AG04450 (cell line): Measurements from ENCODE around the gene LONP2. TPM values are rescaled to one million over a fixed set of nuclear protein-coding genes. Genes with fewer than 3 reads are reported as not detected.
"Not testable (repeated sequence)": the region's sequence is repeated elsewhere in the genome, so short reads cannot be mapped to it uniquely, and the experiment has no call there.

Experiments used
- CTCF ChIA-PET: fragments of 300-600, 350-600 bp; formaldehyde crosslinking; extraction: SDS; loops from one replicate; lab custom pipeline; 2022; ENCODE audit warnings: antibody characterized with exemption, inconsistent platforms; lab: Charles Lee
- POLR2A ChIA-PET: fragments of 350-600 bp; formaldehyde crosslinking; extraction: SDS; loops from one replicate; lab custom pipeline; 2021; ENCODE audit warnings: antibody characterized with exemption, inconsistent platforms; lab: Yijun Ruan, JAX
- DNase-seq: peaks from one replicate; pipeline ENCODE4 v3.0.0-alpha.2; 2011; ENCODE audit warnings: low read depth, low spot score
- H3K27ac ChIP-seq: one replicate; pipeline ENCODE4 v1.5.1; 2012; ENCODE audit warnings: low read depth, low read length, control low read depth
- H3K27me3 ChIP-seq: one replicate; pipeline ENCODE4 v1.6.0; 2012; ENCODE audit warnings: low read length; ENCODE audit not compliant: control insufficient read depth, insufficient read depth
- H3K4me3 ChIP-seq: 2 replicates; pipeline ENCODE4 v1.5.1; 2011; ENCODE audit warnings: mild to moderate bottlenecking, low read depth, low read length, control low read depth
- H3K9me3 ChIP-seq: 2 replicates; pipeline ENCODE4 v1.5.1; 2012; ENCODE audit warnings: low read length; ENCODE audit not compliant: control insufficient read depth, insufficient read depth
- CTCF ChIP-seq: IDR thresholded peaks from 2 replicates; pipeline ENCODE4 v1.5.1; 2011; ENCODE audit warnings: low read depth, low read length, control low read depth, inconsistent platforms
- polyA plus RNA-seq: library from polyadenylated mRNA; depleted of rRNA; stranded (reverse); fragments of >200 nt; gene quantifications from 2 replicates; pipeline ENCODE4 v1.2.3, GENCODE V29; 2011

Gene LONP2
- polyA plus RNA-seq, 1 experiment: 63.7 TPM

DNA sequence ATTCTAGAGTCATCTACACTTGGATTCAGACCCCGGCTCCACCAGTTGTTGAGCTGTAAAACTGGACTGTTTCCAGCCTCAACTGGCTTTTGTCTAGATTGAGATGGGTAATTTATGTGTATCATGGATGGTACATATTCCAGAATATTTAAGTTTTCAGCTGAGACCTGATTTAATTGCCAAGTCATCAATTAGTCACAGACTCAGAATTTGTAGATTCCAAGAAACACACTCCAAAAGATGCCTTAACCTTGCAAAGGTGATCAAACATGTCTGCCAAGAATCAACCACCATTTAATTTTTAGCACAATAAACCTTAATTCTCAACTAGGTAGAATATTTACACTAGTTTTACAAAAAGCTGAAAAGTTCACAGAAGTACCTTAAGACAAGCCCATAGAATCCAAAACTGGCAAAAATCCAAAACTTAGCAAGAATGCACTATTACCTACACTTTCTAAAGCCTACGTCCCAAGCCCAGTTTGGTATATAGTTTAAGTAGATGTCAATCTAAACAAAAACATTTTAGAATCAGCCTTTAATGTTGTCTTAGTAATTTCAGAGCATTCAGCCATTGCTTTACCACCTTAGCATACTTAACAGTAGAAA lies 123.4 kb downstream of the LONP2 start:
- no peak for DNase-seq
- H3K9me3 ChIP-seq: no peaks in the 10 kb centered on the region
- H3K4me3 ChIP-seq: no peak overlapping the region
- peak overlapping the region; percentile 41 for H3K27ac ChIP-seq
- ChIA-PET POLR2A (interaction anchor here (0.7 kb wide), 1 partner anchor 12 kb away, joined by 3 read pairs; no protein-coding TSS in a partner anchor), CTCF (interaction anchor here (1.1 to 4.2 kb wide), 3 partner anchors 250 to 256 kb away, joined by 3 to 44 read pairs (median 3); no protein-coding TSS in a partner anchor)
- H3K27me3 ChIP-seq: no peaks in the 10 kb centered on the region
- no peak for TF ChIP-seq CTCF

- Histone ChIP-seq H3K27ac (no peak overlapping the region), H3K4me3 (no peak overlapping the region), H3K9me3 (no peaks in the 10 kb centered on the region), H3K27me3 (no peaks in the 10 kb centered on the region)
- DNase-seq: no peak
- CTCF ChIA-PET: interaction anchor here (0.5 to 1.6 kb wide), 6 partner anchors 12 to 253 kb away, joined by 3 to 13 read pairs (median 5); no protein-coding TSS in a partner anchor
- POLR2A ChIA-PET: interaction anchor here (1.2 kb wide), 1 partner anchor 16 kb away, joined by 3 read pairs; the partner anchor contains the start of gene SIAH1
- TF ChIP-seq CTCF: no peak
These were observed 125.7 kb downstream of the LONP2 start for GRCh38 chr16:48369765-48370164.

DNA sequence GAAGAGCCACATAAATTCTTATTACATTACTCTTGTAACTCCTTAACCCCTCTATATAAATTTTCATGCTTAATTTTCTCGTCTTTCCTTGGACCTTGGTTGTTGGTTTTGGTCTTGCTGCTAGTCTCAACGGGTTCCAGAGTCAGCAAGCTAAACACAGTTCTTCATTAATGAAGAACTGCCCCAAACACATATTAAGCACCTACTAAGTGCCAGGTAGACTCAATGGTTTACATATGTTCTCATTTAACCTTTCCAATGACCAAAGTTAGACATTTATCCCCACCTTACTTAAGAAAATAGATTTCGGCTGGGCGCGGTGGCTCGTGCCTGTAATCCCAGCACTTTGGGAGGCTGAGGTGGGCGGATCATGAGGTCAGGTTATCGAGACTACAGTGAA lies 126.1 kb downstream of the LONP2 start:
- Histone ChIP-seq H3K4me3 (no peak overlapping the region), H3K27me3 (no peaks in the 10 kb centered on the region), H3K27ac (no peak overlapping the region), H3K9me3 (no peaks in the 10 kb centered on the region)
- no peak for TF ChIP-seq CTCF
- ChIA-PET CTCF (interaction anchor here (0.7 to 1.6 kb wide), 5 partner anchors 12 to 253 kb away, joined by 3 to 13 read pairs (median 5); no protein-coding TSS in a partner anchor), POLR2A (no interaction called here)
- DNase-seq: no peak

- DNase-seq, H3K27ac ChIP-seq, H3K4me3 ChIP-seq, H3K9me3 ChIP-seq, H3K27me3 ChIP-seq: not testable (repeated sequence)
- POLR2A ChIA-PET: interaction anchor here (0.7 kb wide), 1 partner anchor 13 kb away, joined by 4 read pairs; no protein-coding TSS in a partner anchor
- CTCF ChIA-PET: interaction anchor here (0.7 to 1.5 kb wide), 3 partner anchors 120 to 252 kb away, joined by 3 to 9 read pairs (median 3); no protein-coding TSS in a partner anchor
These were observed 126.7 kb downstream of the LONP2 start for GRCh38 chr16:48370668-48371392.

GRCh38 chr16:48371393-48371780 lies 127.3 kb downstream of the LONP2 start:
- H3K27me3 ChIP-seq: no peaks in the 10 kb centered on the region
- no peak for TF ChIP-seq CTCF
- POLR2A ChIA-PET: interaction anchor here (0.7 kb wide), 1 partner anchor 13 kb away, joined by 4 read pairs; no protein-coding TSS in a partner anchor
- CTCF ChIA-PET: interaction anchor here (0.7 to 1.5 kb wide), 2 partner anchors 164 to 252 kb away, joined by 3 to 9 read pairs; no protein-coding TSS in a partner anchor
- H3K27ac ChIP-seq: no peak overlapping the region
- no peak for DNase-seq
- no peaks in the 10 kb centered on the region for H3K9me3 ChIP-seq
- H3K4me3 ChIP-seq: no peak overlapping the region
